Measurements from ENCODE around the gene TEX19.

TEX19 gene

GRCh38 chr17:82321947-82322466, 37.0 kb upstream of the TEX19 start:
- DNase-seq (ENCODE audit: low read depth), result no peak

DNA sequence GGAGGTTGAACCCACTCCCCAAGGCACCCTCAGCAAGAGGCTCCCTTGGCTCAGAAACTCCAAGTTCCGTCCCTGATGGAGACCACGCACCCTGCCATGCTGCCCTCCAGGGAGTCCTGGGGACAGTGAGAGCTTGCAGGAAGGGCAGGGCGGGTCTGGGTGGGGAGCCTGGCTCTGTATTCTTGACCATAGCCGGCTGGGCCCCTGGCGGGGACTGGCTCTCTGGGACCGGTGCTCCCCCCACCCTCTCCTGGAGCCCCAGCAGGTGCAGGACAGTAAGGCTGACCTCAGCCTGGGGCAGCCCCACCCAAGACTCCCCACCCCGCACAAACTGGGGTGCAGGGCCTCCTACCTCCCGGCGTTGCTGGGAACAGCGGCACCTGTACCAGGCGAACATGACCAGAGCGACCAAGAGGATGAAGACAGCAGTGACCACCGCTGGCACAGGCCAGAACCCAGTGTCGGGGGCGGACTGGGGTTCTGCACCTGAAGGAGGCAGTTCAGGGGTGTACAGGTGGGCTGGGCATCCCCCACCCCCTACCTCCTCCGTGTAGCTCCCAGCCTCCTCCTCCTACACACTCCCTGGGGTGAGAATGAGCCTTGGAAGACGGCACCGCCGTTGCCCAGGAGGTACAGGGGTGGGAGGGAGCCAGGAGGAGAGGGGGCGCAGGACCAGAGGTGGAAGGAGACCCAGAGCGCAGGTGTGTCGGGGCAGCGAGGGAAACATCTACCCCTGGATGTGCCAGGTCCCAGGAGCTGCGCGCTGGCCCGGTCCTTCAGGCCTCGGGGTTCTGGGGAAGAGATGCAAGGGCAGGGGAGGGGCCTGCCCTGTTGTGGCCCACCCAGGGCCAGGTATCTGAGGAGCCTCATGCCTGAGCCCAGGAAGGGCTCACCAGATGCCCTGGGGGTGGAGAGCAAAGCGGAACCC, 36.3 kb upstream of the TEX19 start:
- no peak for DNase-seq (ENCODE audit: low read depth)

DNA sequence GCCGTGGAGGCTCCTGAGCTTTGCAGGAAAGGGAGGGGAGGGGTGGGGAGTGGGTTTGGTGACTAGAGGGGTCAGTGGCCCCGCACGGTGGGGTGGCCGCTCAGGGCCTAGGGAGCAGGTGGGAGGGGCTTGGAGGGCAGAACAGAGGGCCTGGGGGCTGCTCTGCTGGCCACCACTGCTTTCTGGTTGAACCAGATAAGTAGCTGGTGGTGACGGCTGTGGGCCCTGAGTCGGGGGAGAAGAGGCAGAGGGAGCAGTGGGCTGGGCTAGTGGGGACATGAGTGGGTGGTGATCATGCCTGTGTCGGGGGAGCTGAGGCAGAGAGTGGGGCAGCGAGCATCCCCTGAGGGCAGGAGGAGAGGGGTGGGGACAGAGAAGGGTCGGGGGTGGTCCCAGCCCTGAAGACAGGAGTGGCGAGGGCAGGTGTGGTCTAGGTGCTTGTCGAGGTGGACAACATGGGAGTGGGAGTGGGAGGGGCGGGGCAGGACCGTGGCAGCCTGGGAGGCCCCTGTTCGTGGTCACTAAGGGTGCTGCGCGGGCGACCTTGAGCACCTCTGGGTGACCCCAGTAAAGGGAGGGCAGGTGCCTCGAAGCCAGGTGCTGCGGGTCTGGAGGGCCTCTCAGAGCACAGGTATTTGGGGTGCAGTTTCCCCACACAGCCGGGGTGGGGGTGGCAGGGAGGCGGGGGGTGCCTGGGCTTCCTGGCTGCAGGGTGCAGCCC, 35.4 kb upstream of the TEX19 start:
- no peak for DNase-seq (ENCODE audit: low read depth)

DNA sequence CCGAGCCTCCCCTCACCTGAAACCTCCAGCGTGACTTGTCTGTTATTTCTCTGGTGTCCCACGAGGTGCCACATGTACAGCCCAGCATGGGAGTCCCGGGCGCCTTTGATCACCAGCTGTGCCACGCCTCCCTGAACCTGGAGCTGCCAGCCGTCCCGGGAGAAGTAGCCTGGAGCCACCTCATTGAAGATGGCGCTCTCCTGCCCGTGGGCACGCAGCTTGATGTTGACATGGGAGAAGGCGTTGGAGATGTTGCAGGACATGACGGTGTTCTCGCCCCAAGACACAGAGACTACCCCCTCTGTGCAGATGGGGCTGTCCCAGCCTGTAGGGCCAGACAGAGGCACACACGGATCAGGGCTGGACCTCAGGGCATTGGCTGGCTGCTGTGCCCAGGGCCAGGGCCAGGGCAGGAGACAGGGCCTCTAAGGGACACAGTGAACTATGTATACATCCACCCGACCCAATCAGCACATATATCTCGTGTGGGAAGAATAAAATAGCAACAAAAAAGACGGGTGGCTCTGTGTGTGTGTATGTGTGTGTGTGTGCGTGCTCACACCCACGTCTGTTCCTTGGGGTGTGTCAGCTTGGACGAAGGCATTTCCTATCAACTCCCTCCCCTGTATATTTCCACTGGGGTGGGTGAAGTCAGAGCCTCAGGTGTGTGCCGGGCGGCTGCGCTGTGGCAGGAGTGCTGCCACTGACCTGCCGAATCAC, 34.3 kb upstream of the TEX19 start:
- DNase-seq (ENCODE audit: low read depth), result no peak

GRCh38 chr17:82325286-82326180, 33.5 kb upstream of the TEX19 start:
- DNase-seq (ENCODE audit: low read depth), result no peak

DNA sequence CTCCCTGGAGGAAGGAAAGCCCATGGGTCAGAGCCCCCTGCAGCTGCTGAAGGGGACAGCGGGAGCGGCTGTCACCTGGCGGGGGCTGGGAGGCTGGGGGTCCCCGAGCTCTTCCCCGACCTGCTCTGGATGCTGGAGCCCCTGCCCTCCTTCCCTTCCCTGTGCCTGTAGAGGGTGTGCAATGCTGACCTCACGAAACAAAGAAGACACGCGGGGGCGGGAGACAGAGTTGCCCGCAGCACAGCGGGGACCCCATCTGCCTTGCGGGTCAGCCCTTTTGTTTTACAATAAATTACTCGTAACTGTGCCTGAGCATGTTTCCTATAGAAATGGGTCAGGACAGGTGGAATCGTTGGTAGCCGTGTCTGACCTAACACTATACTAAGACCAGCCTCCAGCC, 31.8 kb upstream of the TEX19 start:
- no peak for DNase-seq (ENCODE audit: low read depth)

DNA sequence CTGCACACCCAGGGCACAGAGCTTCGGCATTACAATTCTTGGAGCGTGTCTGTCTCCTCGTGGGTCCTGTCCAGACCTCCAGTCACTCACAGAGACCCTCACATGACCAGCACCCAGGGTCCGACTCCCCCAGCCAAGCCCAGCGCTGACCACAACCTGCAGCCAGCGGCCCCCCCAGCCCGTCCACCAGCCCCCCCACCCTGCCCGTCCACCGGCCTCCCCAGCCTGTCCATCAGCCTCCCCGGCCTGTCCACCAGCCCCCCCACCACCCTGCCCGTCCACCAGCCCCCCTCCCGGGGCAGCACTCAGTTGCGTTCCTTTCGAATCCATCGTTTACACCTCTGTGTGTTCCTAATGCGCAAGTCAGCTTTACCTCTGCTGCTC, 31.3 kb upstream of the TEX19 start:
- no peak for DNase-seq (ENCODE audit: low read depth)

DNA sequence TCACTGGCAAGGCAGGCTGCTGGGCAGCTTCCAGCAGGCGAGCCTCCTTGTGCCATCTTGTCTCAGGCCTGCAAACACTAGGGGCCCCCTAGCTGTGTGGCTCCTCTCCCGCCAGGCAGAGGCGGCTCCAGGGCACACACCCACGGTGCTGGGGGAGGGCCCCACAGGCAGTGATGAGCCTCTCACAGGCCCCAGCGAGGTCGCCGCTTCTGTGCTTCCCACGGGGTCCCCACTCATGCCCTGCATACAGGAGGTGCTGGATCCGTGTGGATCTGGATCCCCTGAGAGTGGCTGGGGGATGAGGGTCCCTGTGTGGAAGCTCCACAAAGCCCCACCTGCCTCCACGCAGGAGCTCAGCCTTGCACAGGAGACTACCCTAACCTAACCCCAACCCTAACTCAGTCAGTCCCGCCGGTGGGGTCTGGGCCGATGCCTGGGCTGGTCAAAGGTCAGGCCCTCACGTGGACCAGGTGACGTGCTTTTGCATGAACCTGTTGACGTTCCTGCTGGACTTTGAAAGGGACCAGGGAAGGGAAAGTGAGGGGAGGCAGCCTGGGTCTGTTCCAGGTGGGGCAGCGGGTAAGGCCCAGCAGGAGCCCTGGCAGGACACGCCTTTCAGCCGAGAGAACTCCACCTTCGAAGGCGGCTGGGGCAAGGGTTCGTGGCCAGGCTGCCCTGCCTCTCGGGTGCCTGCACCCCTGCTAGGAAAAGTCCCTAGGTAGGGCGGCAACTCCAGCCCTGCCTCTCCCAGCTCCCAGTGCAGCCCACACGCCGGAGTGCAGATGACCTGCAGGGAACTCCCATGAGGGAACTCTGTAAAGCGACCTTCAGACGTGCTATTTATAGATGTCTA, 30.7 kb upstream of the TEX19 start:
- DNase-seq (ENCODE audit: low read depth), result no peak

DNA sequence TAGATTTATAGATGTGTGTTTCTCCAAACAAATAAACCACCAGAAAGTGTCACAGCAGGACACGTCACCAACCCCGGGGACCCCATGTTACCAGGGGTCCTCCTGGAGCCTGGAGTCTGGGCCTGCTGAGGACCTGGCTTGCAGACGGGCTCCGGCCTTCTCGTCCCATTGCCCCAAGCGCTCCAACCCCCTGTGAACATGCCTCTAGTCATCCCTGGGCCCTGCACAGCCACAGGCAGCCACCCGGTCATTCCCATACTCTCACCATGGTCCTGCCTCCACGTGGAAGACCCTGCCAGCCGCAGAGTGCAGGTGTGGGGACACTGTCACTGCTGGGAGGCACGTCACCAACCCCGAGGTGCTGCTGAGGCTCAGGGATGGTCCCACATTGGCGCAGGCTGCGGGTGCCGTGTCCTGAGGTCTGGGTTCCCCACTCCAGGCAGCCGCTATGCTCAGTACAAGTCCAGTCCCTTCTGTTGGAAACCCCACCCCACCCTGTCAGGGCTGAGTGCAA, 30.0 kb upstream of the TEX19 start:
- DNase-seq (ENCODE audit: low read depth), result no peak

GRCh38 chr17:82329683-82330321, 29.2 kb upstream of the TEX19 start:
- no peak for DNase-seq (ENCODE audit: low read depth)

- peak; percentile 55 for DNase-seq (ENCODE audit: low read depth)
Measured at GRCh38 chr17:82330322-82331239, 28.5 kb upstream of the TEX19 start.

DNA sequence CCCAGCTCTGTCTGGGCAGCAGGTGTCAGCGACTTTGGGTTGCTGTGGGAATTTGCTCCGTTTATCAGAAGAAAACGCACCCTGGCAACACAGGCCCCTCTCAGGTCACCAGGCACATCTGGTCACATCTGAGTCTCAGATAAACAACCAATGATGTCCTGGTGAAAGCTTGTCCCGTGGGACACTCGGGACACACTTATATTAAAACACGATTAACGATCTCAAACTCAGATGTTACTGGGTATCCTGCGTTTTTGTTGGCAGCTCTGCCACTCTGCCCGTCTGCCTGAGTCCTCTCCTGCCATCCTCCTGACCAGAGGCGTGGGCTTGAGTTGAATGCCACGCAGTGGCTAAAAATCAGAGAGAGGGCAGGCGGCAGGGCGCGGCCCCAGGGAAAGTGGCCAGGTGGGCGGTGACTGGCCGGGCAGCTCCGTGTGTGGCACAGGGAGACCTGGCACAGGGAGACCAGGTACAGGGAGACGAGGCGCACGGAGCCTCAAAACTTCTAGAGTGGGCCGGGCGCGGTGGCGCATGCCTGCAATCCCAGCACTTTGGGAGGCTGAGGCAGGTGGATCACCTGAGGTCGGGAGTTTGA, 27.6 kb upstream of the TEX19 start:
- no peak for DNase-seq (ENCODE audit: low read depth)

DNA sequence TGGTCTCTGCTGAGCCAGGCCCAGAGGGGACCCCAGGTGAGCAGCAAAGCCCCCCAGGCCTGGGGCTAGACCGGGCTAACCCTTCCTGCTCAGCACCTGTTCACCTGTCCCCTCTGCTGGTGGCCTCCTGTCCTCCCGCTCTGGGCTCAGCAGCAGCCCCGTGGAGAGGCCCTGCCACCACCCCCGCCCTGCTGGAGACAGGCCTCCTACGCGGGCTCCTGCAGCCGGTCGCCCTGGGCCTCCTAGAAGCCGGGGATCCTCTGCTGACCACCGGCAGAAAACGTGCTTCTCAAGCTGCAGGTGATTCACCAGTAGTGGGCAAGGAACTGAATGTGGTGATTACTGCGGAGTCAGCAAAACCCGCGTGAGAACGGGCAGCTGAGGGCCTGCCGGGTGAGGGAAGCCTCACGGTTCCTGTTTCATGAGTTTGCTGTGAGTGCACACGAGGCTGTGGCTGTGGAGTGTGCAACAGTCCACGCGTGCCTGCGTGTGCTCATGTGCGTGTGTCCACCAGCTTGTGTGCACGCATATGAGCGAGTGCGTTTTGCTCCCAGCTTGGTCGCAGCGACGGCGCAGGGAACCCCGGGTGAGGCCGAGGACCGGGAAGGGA, 26.3 kb upstream of the TEX19 start:
- DNase-seq (ENCODE audit: low read depth), result peak; percentile 34

DNA sequence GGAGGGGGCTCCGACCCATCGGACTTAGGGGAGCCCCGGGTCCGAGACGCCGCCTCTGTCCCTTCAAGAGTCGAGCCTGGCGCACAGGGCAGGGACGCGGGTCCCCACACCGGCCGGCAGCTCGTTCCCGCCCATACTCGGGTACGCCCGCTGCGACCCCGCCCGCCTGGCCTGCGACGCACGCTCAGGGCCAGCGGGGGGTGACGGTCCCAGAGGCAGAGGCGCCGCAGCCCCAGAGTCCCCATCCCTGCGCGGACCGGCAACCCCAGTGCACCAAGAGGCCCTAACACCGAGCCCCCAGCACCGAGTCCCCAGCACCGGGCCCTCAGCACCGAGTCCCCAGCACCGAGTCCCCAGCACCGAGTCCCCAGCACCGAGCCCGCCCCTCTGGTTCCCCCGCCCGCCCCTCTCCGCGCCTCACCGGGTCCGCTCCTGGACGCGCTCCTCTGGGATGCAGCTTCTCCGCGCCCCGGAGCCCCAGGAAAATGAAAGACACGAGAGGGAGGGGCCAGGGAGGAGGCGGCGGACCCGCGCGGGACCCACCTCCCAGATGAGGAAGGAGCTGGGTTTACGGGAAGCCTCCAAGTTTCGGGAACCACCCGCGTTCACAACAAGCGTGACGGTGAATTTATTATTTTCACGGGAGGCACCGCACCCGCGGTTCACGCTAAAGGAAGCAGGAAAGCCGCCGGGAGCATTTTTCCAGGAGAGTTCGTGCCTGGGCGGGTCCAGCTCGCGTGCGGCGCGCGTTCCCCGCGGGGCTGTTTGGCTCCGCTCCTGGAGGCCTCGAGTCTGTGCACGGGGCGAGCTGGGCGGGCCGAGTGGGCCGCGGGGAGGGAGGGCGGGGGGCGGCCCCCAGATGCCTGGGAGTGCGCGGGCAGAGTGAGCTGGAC, 25.5 kb upstream of the TEX19 start, which contains the start of gene SECTM1:
TSS of gene SECTM1 (minus strand) at position 488 of the 893 bp plus-strand sequence. CDS start 6,526 bp downstream, outside the sequence.
- peak; percentile 54 for DNase-seq (ENCODE audit: low read depth)

- no peak for DNase-seq (ENCODE audit: low read depth)
Measured at GRCh38 chr17:82334204-82334621, 24.8 kb upstream of the TEX19 start.

- no peak for DNase-seq (ENCODE audit: low read depth)
Measured at GRCh38 chr17:82334622-82335394, 24.2 kb upstream of the TEX19 start.
